HTR-8/SVneo (cell line): ENCODE results near the gene CORIN.

Experiments used
- DNase-seq: peaks from one replicate; pipeline ENCODE4 v3.0.0; 2011; ENCODE audit warnings: low spot score, mixed read lengths; ENCODE audit not compliant: insufficient read length
- FAIRE-seq: peaks from 2 replicates; lab custom pipeline; 2011; peaks lifted over from hg19 to GRCh38; lab: Jason Lieb, UNC

CORIN gene

GRCh38 chr4:47652092-47652491 lies 185.8 kb downstream of the CORIN start:
- DNase-seq (no peak), FAIRE-seq (no peak)

- FAIRE-seq (no peak), DNase-seq (no peak)
Measured at GRCh38 chr4:47651231-47651630, 186.6 kb downstream of the CORIN start.

- no peak for FAIRE-seq
- no peak for DNase-seq
Measured at GRCh38 chr4:47650584-47651130, 187.2 kb downstream of the CORIN start.

GRCh38 chr4:47647544-47647943 lies 190.3 kb downstream of the CORIN start:
- DNase-seq (no peak), FAIRE-seq (no peak)

GRCh38 chr4:47647029-47647428 lies 190.8 kb downstream of the CORIN start:
- FAIRE-seq (no peak), DNase-seq (no peak)

- DNase-seq (no peak), FAIRE-seq (no peak)
Measured at GRCh38 chr4:47646372-47646771, 191.5 kb downstream of the CORIN start.

- FAIRE-seq, result no peak
- DNase-seq, result no peak
Measured at GRCh38 chr4:47643845-47644244, 194.0 kb downstream of the CORIN start.

GRCh38 chr4:47642985-47643760 lies 194.7 kb downstream of the CORIN start:
- FAIRE-seq, result no peak
- DNase-seq, result no peak

- FAIRE-seq (no peak), DNase-seq (no peak)
Measured at GRCh38 chr4:47642191-47642830, 195.6 kb downstream of the CORIN start.

GRCh38 chr4:47641755-47642154 lies 196.1 kb downstream of the CORIN start:
- DNase-seq (no peak), FAIRE-seq (no peak)

GRCh38 chr4:47640911-47641310 lies 197.0 kb downstream of the CORIN start:
- DNase-seq (no peak), FAIRE-seq (no peak)

- FAIRE-seq, result no peak
- no peak for DNase-seq
Measured at GRCh38 chr4:47639531-47639930, 198.3 kb downstream of the CORIN start.

- DNase-seq (no peak), FAIRE-seq (no peak)
Measured at GRCh38 chr4:47631161-47631560, 206.7 kb downstream of the CORIN start.

GRCh38 chr4:47624031-47624441 lies 213.8 kb downstream of the CORIN start:
- peak; percentile 62 for DNase-seq

GRCh38 chr4:47621181-47621580 lies 216.7 kb downstream of the CORIN start:
- no peak for FAIRE-seq

More at GRCh38 chr4:47624031-47624441, 213.8 kb downstream of the CORIN start:
- FAIRE-seq, result peak; percentile 52

GRCh38 chr4:47619691-47620090 lies 218.2 kb downstream of the CORIN start:
- FAIRE-seq, result no peak

More at GRCh38 chr4:47621181-47621580, 216.7 kb downstream of the CORIN start:
- DNase-seq, result no peak

GRCh38 chr4:47617607-47618006 lies 220.3 kb downstream of the CORIN start:
- no peak for DNase-seq
- no peak for FAIRE-seq

More at GRCh38 chr4:47619691-47620090, 218.2 kb downstream of the CORIN start:
- no peak for DNase-seq

- DNase-seq (no peak), FAIRE-seq (no peak)
Measured at GRCh38 chr4:47615385-47615784, 222.5 kb downstream of the CORIN start.

GRCh38 chr4:47612116-47613023 lies 225.5 kb downstream of the CORIN start:
- no peak for FAIRE-seq
- peak; percentile 14 for DNase-seq

GRCh38 chr4:47606482-47606881 lies 231.4 kb downstream of the CORIN start:
- DNase-seq (no peak), FAIRE-seq (no peak)
